Mesothelial cell of epicardium (in vitro differentiated cells): ENCODE results near the gene BICRA. TPM values are rescaled to one million over a fixed set of nuclear protein-coding genes. Genes with fewer than 3 reads are reported as not detected.

Source experiments
- DNase-seq, 2 experiments: peaks; one replicate each; pipeline ENCODE4 v3.0.0; 2021; ENCODE audit warnings: low spot score in 2 of 2; ENCODE audit not compliant: unreplicated experiment in 2 of 2
- H3K27ac Mint-ChIP-seq: 2 replicates; pipeline ENCODE4 v1.8.0; 2021; ENCODE audit warnings: mixed read lengths
- H3K27me3 Mint-ChIP-seq: 2 replicates; pipeline ENCODE4 v1.8.0; 2021; ENCODE audit warnings: low read depth, mixed read lengths
- H3K36me3 Mint-ChIP-seq: 2 replicates; pipeline ENCODE4 v1.8.0; 2021; ENCODE audit warnings: mixed read lengths
- H3K4me1 Mint-ChIP-seq: 2 replicates; pipeline ENCODE4 v1.8.0; 2021; ENCODE audit warnings: mixed read lengths
- H3K4me3 Mint-ChIP-seq: 2 replicates; pipeline ENCODE4 v1.8.0; 2021; ENCODE audit warnings: mild to moderate bottlenecking, moderate library complexity, mixed read lengths
- H3K9me3 Mint-ChIP-seq: 2 replicates; pipeline ENCODE4 v1.8.0; 2021; ENCODE audit warnings: mixed read lengths
- total RNA-seq: library from RNA; stranded (reverse); gene quantifications from 3 replicates; pipeline ENCODE4 v1.2.1, GENCODE V29; 2021
- TF ChIP-seq, protein P1 (sequence below): fragments of 200-600 bp; sonication (generic); IDR thresholded peaks from one replicate; pipeline ENCODE4 v1.5.0; 2021; ENCODE audit warnings: antibody characterized with exemption; ENCODE audit not compliant: unreplicated experiment

Gene BICRA
- total RNA-seq, 1 donor from 2014 or later: 36.9 TPM

- Mint-ChIP-seq H3K27me3 (no peaks in the 10 kb centered on the region), H3K27ac (peak overlapping the region; percentile 94), H3K9me3 (peaks cover 3% of the 10 kb centered on the region), H3K4me3 (peak overlapping the region; percentile 66), H3K4me1 (peaks cover 13% of the 10 kb centered on the region), H3K36me3 (peaks cover 22% of the 10 kb centered on the region)
- peak in 1 of 2 experiments; percentile 66 for DNase-seq
- TF ChIP-seq, protein P1, sequence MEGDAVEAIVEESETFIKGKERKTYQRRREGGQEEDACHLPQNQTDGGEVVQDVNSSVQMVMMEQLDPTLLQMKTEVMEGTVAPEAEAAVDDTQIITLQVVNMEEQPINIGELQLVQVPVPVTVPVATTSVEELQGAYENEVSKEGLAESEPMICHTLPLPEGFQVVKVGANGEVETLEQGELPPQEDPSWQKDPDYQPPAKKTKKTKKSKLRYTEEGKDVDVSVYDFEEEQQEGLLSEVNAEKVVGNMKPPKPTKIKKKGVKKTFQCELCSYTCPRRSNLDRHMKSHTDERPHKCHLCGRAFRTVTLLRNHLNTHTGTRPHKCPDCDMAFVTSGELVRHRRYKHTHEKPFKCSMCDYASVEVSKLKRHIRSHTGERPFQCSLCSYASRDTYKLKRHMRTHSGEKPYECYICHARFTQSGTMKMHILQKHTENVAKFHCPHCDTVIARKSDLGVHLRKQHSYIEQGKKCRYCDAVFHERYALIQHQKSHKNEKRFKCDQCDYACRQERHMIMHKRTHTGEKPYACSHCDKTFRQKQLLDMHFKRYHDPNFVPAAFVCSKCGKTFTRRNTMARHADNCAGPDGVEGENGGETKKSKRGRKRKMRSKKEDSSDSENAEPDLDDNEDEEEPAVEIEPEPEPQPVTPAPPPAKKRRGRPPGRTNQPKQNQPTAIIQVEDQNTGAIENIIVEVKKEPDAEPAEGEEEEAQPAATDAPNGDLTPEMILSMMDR: no peak
Observed at GRCh38 chr19:47729799-47730520, 121.0 kb downstream of the BICRA start.

DNA sequence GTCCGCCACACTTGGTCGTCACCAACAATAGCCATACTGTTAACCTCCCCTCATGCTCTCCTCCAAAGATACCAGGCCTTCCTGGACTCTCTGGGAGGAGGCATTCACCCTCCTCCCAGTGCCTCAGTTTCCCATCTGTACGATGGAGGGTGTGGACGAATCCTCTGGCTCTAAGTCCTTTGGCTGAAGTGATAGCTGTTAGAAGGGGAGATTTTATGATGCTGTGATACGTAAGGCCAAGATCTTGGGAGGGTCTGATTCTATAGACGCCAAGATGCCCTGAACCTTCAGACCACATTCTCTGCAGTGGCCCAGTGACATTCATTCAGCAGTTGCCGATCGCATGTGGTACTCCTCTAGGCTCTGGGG lies 121.6 kb downstream of the BICRA start:
- H3K27me3 Mint-ChIP-seq: no peaks in the 10 kb centered on the region
- H3K27ac Mint-ChIP-seq: peak overlapping the region; percentile 79
- H3K36me3 Mint-ChIP-seq: peaks cover 21% of the 10 kb centered on the region
- no peak for DNase-seq
- H3K4me1 Mint-ChIP-seq: peaks cover 13% of the 10 kb centered on the region
- TF ChIP-seq, protein P1: no peak
- peak overlapping the region; percentile 66 for H3K4me3 Mint-ChIP-seq
- peaks cover 3% of the 10 kb centered on the region for H3K9me3 Mint-ChIP-seq

GRCh38 chr19:47730910-47731309 lies 122.0 kb downstream of the BICRA start:
- Mint-ChIP-seq H3K4me1 (peaks cover 13% of the 10 kb centered on the region), H3K4me3 (no peak overlapping the region), H3K9me3 (peaks cover 3% of the 10 kb centered on the region), H3K27me3 (no peaks in the 10 kb centered on the region), H3K27ac (peak overlapping the region; percentile 18), H3K36me3 (peaks cover 21% of the 10 kb centered on the region)
- TF ChIP-seq, protein P1: no peak
- no peak for DNase-seq

DNA sequence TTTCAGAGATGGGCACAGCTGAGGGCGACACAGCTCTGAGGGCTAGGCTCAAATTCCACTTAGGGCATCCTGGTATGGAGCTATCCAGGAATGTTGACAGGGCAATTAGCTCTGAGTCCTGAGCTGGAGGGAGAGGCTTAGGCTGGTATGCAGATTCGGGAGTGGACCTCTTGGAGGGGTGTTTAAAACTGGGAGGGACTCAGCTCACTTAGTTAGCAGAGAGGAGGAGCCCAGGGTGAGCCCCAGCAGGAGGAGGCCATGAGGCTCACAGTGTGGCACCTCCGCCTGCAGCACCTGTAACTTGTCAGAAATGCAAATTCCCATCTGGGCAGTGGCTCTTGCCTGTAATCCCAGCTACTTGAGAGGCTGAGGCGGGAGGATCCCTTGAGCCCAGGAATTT lies 126.2 kb downstream of the BICRA start:
- TF ChIP-seq, protein P1: no peak
- Mint-ChIP-seq H3K36me3 (peaks cover 16% of the 10 kb centered on the region), H3K27ac (no peak overlapping the region), H3K4me3 (no peak overlapping the region), H3K9me3 (peaks cover 3% of the 10 kb centered on the region), H3K27me3 (no peaks in the 10 kb centered on the region), H3K4me1 (no peaks in the 10 kb centered on the region)
- DNase-seq: no peak

GRCh38 chr19:47740866-47741519 lies 132.1 kb downstream of the BICRA start:
- Mint-ChIP-seq H3K4me1 (peaks cover 12% of the 10 kb centered on the region), H3K27ac (no peak overlapping the region), H3K36me3 (peaks cover 16% of the 10 kb centered on the region), H3K27me3 (no peaks in the 10 kb centered on the region), H3K4me3 (no peak overlapping the region), H3K9me3 (no peaks in the 10 kb centered on the region)
- no peak for DNase-seq
- TF ChIP-seq, protein P1: no peak
